DND-41 (cell line): Measurements from ENCODE around the gene DCANP1.

Source experiments
- CTCF ChIP-seq: IDR thresholded peaks from 2 replicates; pipeline ENCODE4 v1.5.1; 2012; ENCODE audit warnings: borderline replicate concordance, low read length, moderate library complexity, mild to moderate bottlenecking; ENCODE audit not compliant: poor library complexity, severe bottlenecking; ENCODE audit errors: extremely low read depth
- EZH2 ChIP-seq: IDR thresholded peaks from 3 replicates; pipeline ENCODE4 v1.6.1; 2012; ENCODE audit warnings: borderline replicate concordance, low read depth, mild to moderate bottlenecking, moderate library complexity, low read length, inconsistent platforms; ENCODE audit not compliant: severe bottlenecking

- TF ChIP-seq CTCF (no peak), EZH2 (no peak)
These were observed 39.9 kb upstream of the DCANP1 start for GRCh38 chr5:135487037-135487395.
